Activated CD4-positive, alpha-beta T cell treated with anti-CD3 and anti-CD28 coated beads for 24 hours (primary cell): Measurements from ENCODE around the gene G6PC3.
A peak's percentile ranks its signal among the peaks of the same experiment; 100 is the strongest.
"Not testable (repeated sequence)": the region's sequence is repeated elsewhere in the genome, so short reads cannot be mapped to it uniquely, and the experiment has no call there.

Experiments
- DNase-seq, 2 donors: peaks; one replicate each; pipeline ENCODE4 v3.0.0-alpha.2; 2020; ENCODE audit warnings: low read depth in 2 of 2

G6PC3 gene

GRCh38 chr17:44082256-44082927 lies 11.9 kb downstream of the G6PC3 start:
- DNase-seq, result no peak

GRCh38 chr17:44083250-44083849 lies 12.8 kb downstream of the G6PC3 start:
- no peak for DNase-seq

- peak in 1 of 2 donors; percentile 42 for DNase-seq
These were observed 13.6 kb downstream of the G6PC3 start for GRCh38 chr17:44084131-44084538.

- no peak for DNase-seq
These were observed 14.4 kb downstream of the G6PC3 start for GRCh38 chr17:44084921-44085320.

- DNase-seq, result no peak
These were observed 15.4 kb downstream of the G6PC3 start for GRCh38 chr17:44085908-44086307.

- peak; percentile 41 for DNase-seq
These were observed 16.1 kb downstream of the G6PC3 start for GRCh38 chr17:44086364-44087311.

- no peak for DNase-seq
These were observed 16.8 kb downstream of the G6PC3 start for GRCh38 chr17:44087319-44087718.

- no peak for DNase-seq
These were observed 17.7 kb downstream of the G6PC3 start for GRCh38 chr17:44088254-44088653.

- no peak for DNase-seq
These were observed 20.9 kb downstream of the G6PC3 start for GRCh38 chr17:44091200-44091997.

GRCh38 chr17:44092051-44092450 lies 21.5 kb downstream of the G6PC3 start:
- no peak for DNase-seq

- DNase-seq, result no peak
These were observed 22.8 kb downstream of the G6PC3 start for GRCh38 chr17:44093231-44093900.

- DNase-seq, result no peak
These were observed 24.3 kb downstream of the G6PC3 start for GRCh38 chr17:44094701-44095387.

GRCh38 chr17:44095388-44095646 lies 24.8 kb downstream of the G6PC3 start:
- no peak for DNase-seq

GRCh38 chr17:44095647-44096496 lies 25.3 kb downstream of the G6PC3 start:
- no peak for DNase-seq

GRCh38 chr17:44097110-44097958 lies 26.8 kb downstream of the G6PC3 start:
- no peak for DNase-seq

- not testable (repeated sequence) for DNase-seq
These were observed 31.3 kb downstream of the G6PC3 start for GRCh38 chr17:44101858-44102257.

- no peak for DNase-seq
These were observed 32.5 kb downstream of the G6PC3 start for GRCh38 chr17:44102849-44103622.

GRCh38 chr17:44105483-44105882 lies 34.9 kb downstream of the G6PC3 start:
- DNase-seq, result no peak
